ENCODE results near the gene MAP3K9. TPM values are rescaled to one million over a fixed set of nuclear protein-coding genes. Genes with fewer than 3 reads are reported as not detected.
"Not testable (repeated sequence)": the region's sequence is repeated elsewhere in the genome, so short reads cannot be mapped to it uniquely, and the experiment has no call there.

The MAP3K9 gene
- total RNA-seq, 1 experiment from 2014 or later = 0.68 TPM

- Histone ChIP-seq H3K27ac (no peak overlapping the region), H3K27me3 (replicated peaks) (peaks cover 3% of the 10 kb centered on the region; the same call in 1 of the 2 replicates), H3K4me1 (replicated peaks) (no peaks in the 10 kb centered on the region), H3K4me3 (no peak overlapping the region), H3K36me3 (no peaks in the 10 kb centered on the region), H3K9me3 (replicated peaks) (no peaks in the 10 kb centered on the region)
- DNase-seq (ENCODE audit: low read depth in 1 of 2, low spot score in 2 of 2) = no peak
Observed at GRCh38 chr14:70716958-70717357, 92.4 kb downstream of the MAP3K9 start.

- H3K27me3 ChIP-seq (replicated peaks) = peaks cover 3% of the 10 kb centered on the region; the same call in 1 of the 2 replicates
- H3K27ac ChIP-seq = no peak overlapping the region
- no peaks in the 10 kb centered on the region for H3K36me3 ChIP-seq
- no peak for DNase-seq (ENCODE audit: low read depth in 1 of 2, low spot score in 2 of 2)
- no peaks in the 10 kb centered on the region for H3K4me1 ChIP-seq (replicated peaks)
- no peak overlapping the region for H3K4me3 ChIP-seq
- H3K9me3 ChIP-seq (replicated peaks) = no peaks in the 10 kb centered on the region
Observed at GRCh38 chr14:70716483-70716882, 92.8 kb downstream of the MAP3K9 start.

GRCh38 chr14:70714055-70714550 is 95.2 kb downstream of the MAP3K9 start:
- Histone ChIP-seq H3K9me3 (replicated peaks) (no peaks in the 10 kb centered on the region), H3K27ac (no peak overlapping the region), H3K4me3 (no peak overlapping the region), H3K36me3 (no peaks in the 10 kb centered on the region), H3K27me3 (replicated peaks) (peaks cover 3% of the 10 kb centered on the region; the same call in 1 of the 2 replicates), H3K4me1 (replicated peaks) (no peaks in the 10 kb centered on the region)
- peak in 1 of 2 experiments; percentile 41 for DNase-seq (ENCODE audit: low read depth in 1 of 2, low spot score in 2 of 2)

- Histone ChIP-seq H3K4me3 (no peak overlapping the region), H3K4me1 (replicated peaks) (no peaks in the 10 kb centered on the region), H3K27ac (no peak overlapping the region), H3K9me3 (replicated peaks) (no peaks in the 10 kb centered on the region), H3K36me3 (no peaks in the 10 kb centered on the region), H3K27me3 (replicated peaks) (peaks cover 3% of the 10 kb centered on the region; the same call in 1 of the 2 replicates)
- no peak for DNase-seq (ENCODE audit: low read depth in 1 of 2, low spot score in 2 of 2)
Observed at GRCh38 chr14:70713511-70713916, 95.8 kb downstream of the MAP3K9 start.

- no peak overlapping the region for H3K27ac ChIP-seq
- no peak for DNase-seq (ENCODE audit: low read depth in 1 of 2, low spot score in 2 of 2)
- peaks cover 3% of the 10 kb centered on the region; the same call in 1 of the 2 replicates for H3K27me3 ChIP-seq (replicated peaks)
Observed at GRCh38 chr14:70713096-70713495, 96.2 kb downstream of the MAP3K9 start.

GRCh38 chr14:70711451-70711850 is 97.9 kb downstream of the MAP3K9 start:
- no peak overlapping the region for H3K4me3 ChIP-seq
- H3K27me3 ChIP-seq (replicated peaks) = peaks cover 3% of the 10 kb centered on the region; the same call in 1 of the 2 replicates
- no peaks in the 10 kb centered on the region for H3K4me1 ChIP-seq (replicated peaks)
- no peak for DNase-seq (ENCODE audit: low read depth in 1 of 2, low spot score in 2 of 2)
- H3K9me3 ChIP-seq (replicated peaks) = no peaks in the 10 kb centered on the region
- no peak overlapping the region for H3K27ac ChIP-seq
- H3K36me3 ChIP-seq = no peaks in the 10 kb centered on the region

More at GRCh38 chr14:70713096-70713495, 96.2 kb downstream of the MAP3K9 start:
- Histone ChIP-seq H3K9me3 (replicated peaks) (no peaks in the 10 kb centered on the region), H3K4me1 (replicated peaks) (no peaks in the 10 kb centered on the region), H3K36me3 (no peaks in the 10 kb centered on the region), H3K4me3 (no peak overlapping the region)

GRCh38 chr14:70709726-70710382 is 99.5 kb downstream of the MAP3K9 start:
- Histone ChIP-seq H3K27me3 (replicated peaks) (peaks cover under 1% of the 10 kb centered on the region; the same call in 1 of the 2 replicates), H3K9me3 (replicated peaks) (no peaks in the 10 kb centered on the region), H3K27ac (no peak overlapping the region), H3K4me1 (replicated peaks) (no peaks in the 10 kb centered on the region), H3K36me3 (no peaks in the 10 kb centered on the region), H3K4me3 (no peak overlapping the region)
- no peak for DNase-seq (ENCODE audit: low read depth in 1 of 2, low spot score in 2 of 2)

- Histone ChIP-seq H3K4me1 (replicated peaks) (no peaks in the 10 kb centered on the region), H3K27me3 (replicated peaks) (no peaks in the 10 kb centered on the region), H3K9me3 (replicated peaks) (no peaks in the 10 kb centered on the region), H3K27ac (no peak overlapping the region), H3K36me3 (no peaks in the 10 kb centered on the region), H3K4me3 (no peak overlapping the region)
- no peak for DNase-seq (ENCODE audit: low read depth in 1 of 2, low spot score in 2 of 2)
Observed at GRCh38 chr14:70708717-70709570, 100.4 kb downstream of the MAP3K9 start.

GRCh38 chr14:70707138-70708038 is 101.9 kb downstream of the MAP3K9 start:
- H3K27ac ChIP-seq = no peak overlapping the region
- DNase-seq (ENCODE audit: low read depth in 1 of 2, low spot score in 2 of 2) = no peak
- no peaks in the 10 kb centered on the region for H3K27me3 ChIP-seq (replicated peaks)
- H3K36me3 ChIP-seq = no peaks in the 10 kb centered on the region
- no peak overlapping the region for H3K4me3 ChIP-seq
- H3K4me1 ChIP-seq (replicated peaks) = no peaks in the 10 kb centered on the region
- H3K9me3 ChIP-seq (replicated peaks) = no peaks in the 10 kb centered on the region

- Histone ChIP-seq H3K36me3 (no peaks in the 10 kb centered on the region), H3K9me3 (replicated peaks) (no peaks in the 10 kb centered on the region), H3K27me3 (replicated peaks) (no peaks in the 10 kb centered on the region), H3K27ac (no peak overlapping the region), H3K4me3 (no peak overlapping the region), H3K4me1 (replicated peaks) (no peaks in the 10 kb centered on the region)
- DNase-seq (ENCODE audit: low read depth in 1 of 2, low spot score in 2 of 2) = no peak
Observed at GRCh38 chr14:70706177-70706576, 103.1 kb downstream of the MAP3K9 start.

- no peaks in the 10 kb centered on the region for H3K4me1 ChIP-seq (replicated peaks)
- no peaks in the 10 kb centered on the region for H3K27me3 ChIP-seq (replicated peaks)
- no peak overlapping the region for H3K4me3 ChIP-seq
- no peaks in the 10 kb centered on the region for H3K9me3 ChIP-seq (replicated peaks)
- no peak overlapping the region for H3K27ac ChIP-seq
- no peak for DNase-seq (ENCODE audit: low read depth in 1 of 2, low spot score in 2 of 2)
- no peaks in the 10 kb centered on the region for H3K36me3 ChIP-seq
Observed at GRCh38 chr14:70704960-70705359, 104.4 kb downstream of the MAP3K9 start.

- H3K27ac ChIP-seq; H3K36me3 ChIP-seq; H3K4me1 ChIP-seq (replicated peaks); H3K9me3 ChIP-seq (replicated peaks); DNase-seq (ENCODE audit: low read depth in 1 of 2, low spot score in 2 of 2); H3K27me3 ChIP-seq (replicated peaks); H3K4me3 ChIP-seq: not testable (repeated sequence)
Observed at GRCh38 chr14:70703621-70704168, 105.6 kb downstream of the MAP3K9 start.

- Histone ChIP-seq H3K4me3 (no peak overlapping the region), H3K27me3 (replicated peaks) (no peaks in the 10 kb centered on the region), H3K36me3 (no peaks in the 10 kb centered on the region), H3K9me3 (replicated peaks) (no peaks in the 10 kb centered on the region), H3K4me1 (replicated peaks) (no peaks in the 10 kb centered on the region), H3K27ac (no peak overlapping the region)
- DNase-seq (ENCODE audit: low read depth in 1 of 2, low spot score in 2 of 2) = no peak
Observed at GRCh38 chr14:70702161-70702560, 107.2 kb downstream of the MAP3K9 start.
